K562 (cell line): Measurements from ENCODE around the gene CNOT6. TPM values are rescaled to one million over a fixed set of nuclear protein-coding genes. Genes with fewer than 3 reads are reported as not detected.

Source experiments
- BACH1 ChIP-seq: fragments of 200-800 bp; sonication (Bioruptor generic); IDR thresholded peaks from 2 replicates; pipeline ENCODE4 v1.6.1; 2016; ENCODE audit warnings: missing genetic modification characterization, missing compliant biosample characterization
- C11orf30 ChIP-seq: fragments of 450-650 bp; IDR thresholded peaks from 2 replicates; pipeline ENCODE4 v1.6.1; 2016; ENCODE audit warnings: low read depth, mild to moderate bottlenecking
- CBX5 ChIP-seq: IDR thresholded peaks from 2 replicates; pipeline ENCODE4 v1.6.1; 2014; ENCODE audit warnings: low read depth, borderline replicate concordance
- DIDO1 ChIP-seq: fragments of 450-650 bp; IDR thresholded peaks from 2 replicates; pipeline ENCODE4 v1.6.1; 2016; ENCODE audit warnings: low read depth, missing biosample characterization, missing genetic modification characterization
- E2F6 ChIP-seq, 2 experiments: IDR thresholded peaks; 2 replicates each; pipeline ENCODE4 v1.6.1; 2011; ENCODE audit warnings: borderline replicate concordance in 1 of 2, control low read depth in 1 of 2, low read depth in 1 of 2, low read length in 1 of 2, mild to moderate bottlenecking in 1 of 2, mixed read lengths in 1 of 2, moderate library complexity in 1 of 2; ENCODE audit not compliant: insufficient read depth in 1 of 2, insufficient read length in 1 of 2, poor library complexity in 1 of 2, severe bottlenecking in 1 of 2; ENCODE audit errors: extremely low read depth in 1 of 2
- ELF1 ChIP-seq: fragments of 200-800 bp; sonication (Bioruptor generic); IDR thresholded peaks from 2 replicates; pipeline ENCODE4 v1.6.1; 2016; ENCODE audit warnings: missing genetic modification characterization, missing compliant biosample characterization
- HDGF ChIP-seq: fragments of 450-650 bp; IDR thresholded peaks from 2 replicates; pipeline ENCODE4 v1.6.1; 2016
- KLF1 ChIP-seq: fragments of 450-650 bp; IDR thresholded peaks from 2 replicates; pipeline ENCODE4 v1.6.1; 2016; ENCODE audit warnings: missing genetic modification characterization, missing compliant biosample characterization
- MBD2 ChIP-seq: sonication (generic); IDR thresholded peaks from 2 replicates; pipeline ENCODE4 v1.6.1; 2016; ENCODE audit warnings: low read depth, borderline replicate concordance
- NFIX ChIP-seq: fragments of 250-450 bp; sonication (Bioruptor Pico); IDR thresholded peaks from 2 replicates; pipeline ENCODE4 v1.4.0; 2020; ENCODE audit warnings: low read depth, mild to moderate bottlenecking, moderate library complexity
- POLR2A ChIP-seq: fragments of 450-650 bp; conservative IDR thresholded peaks from 2 replicates; pipeline ENCODE4 v1.6.1; 2016
- SMARCB1 ChIP-seq: IDR thresholded peaks from 2 replicates; pipeline ENCODE4 v1.6.1; 2011; ENCODE audit warnings: improper control_type of control experiment, low read depth; ENCODE audit not compliant: insufficient read length
- SUPT5H ChIP-seq: fragments of 450-650 bp; IDR thresholded peaks from 2 replicates; pipeline ENCODE4 v1.6.1; 2016
- TGIF2 ChIP-seq: sonication (generic); formaldehyde crosslinking; IDR thresholded peaks from 2 replicates; pipeline ENCODE4 v1.8.1; 2022; ENCODE audit warnings: mild to moderate bottlenecking, missing genetic modification reagents, moderate library complexity
- XRCC5 ChIP-seq: fragments of 200-400 bp; formaldehyde crosslinking; IDR thresholded peaks from 2 replicates; pipeline ENCODE4 v1.6.1; 2017; ENCODE audit warnings: low read depth, mild to moderate bottlenecking, low read length
- ZEB2 ChIP-seq: fragments of 450-650 bp; IDR thresholded peaks from 2 replicates; pipeline ENCODE4 v1.6.1; 2016
- ZNF24 ChIP-seq: fragments of 450-650 bp; IDR thresholded peaks from 2 replicates; pipeline ENCODE4 v1.6.1; 2016
- ZSCAN29 ChIP-seq: fragments of 450-650 bp; IDR thresholded peaks from 2 replicates; pipeline ENCODE4 v1.6.1; 2017
- polyA plus RNA-seq, 8 experiments: library from polyadenylated mRNA; depleted of rRNA in 4 of 8; stranded (reverse) in 5 of 8; unstranded in 3 of 8; fragments of >200 nt; fragmentation: Nextera tagmentation in 2 of 8; fragmentation: Illumina TruSeq in 1 of 8; extraction: Ambion mirVana in 2 of 8; extraction: Trizol in 1 of 8; gene quantifications; 2 replicates each; pipeline versions ENCODE4 v1.2.1 to v1.2.3, GENCODE V29; 2011 to 2014; ENCODE audit warnings: inconsistent platforms in 1 of 8, missing spikeins in 1 of 8
- total RNA-seq, 7 experiments: library from RNA; depleted of rRNA in 6 of 7; stranded (reverse); fragments of >200 nt in 6 of 7; fragmentation: Illumina TruSeq in 2 of 7; extraction: Trizol in 2 of 7; gene quantifications; 2 replicates each; pipeline versions ENCODE4 v1.2.1 to v1.2.3, GENCODE V29; 2011 to 2021; ENCODE audit warnings: low replicate concordance in 1 of 7
- TF ChIP-seq, protein P1 (sequence below): fragments of 250-450 bp; sonication (Bioruptor Pico); IDR thresholded peaks from 2 replicates; pipeline ENCODE4 v1.8.0; 2021; ENCODE audit warnings: moderate library complexity, mild to moderate bottlenecking, inconsistent platforms
- TF ChIP-seq, protein P2 (sequence below): IDR thresholded peaks from 2 replicates; pipeline ENCODE4 v1.6.1; 2011; ENCODE audit warnings: borderline replicate concordance, low read depth, mild to moderate bottlenecking, moderate library complexity, low read length; ENCODE audit not compliant: insufficient read depth, poor library complexity, severe bottlenecking
- TF ChIP-seq, protein P3 (sequence below): IDR thresholded peaks from 3 replicates; pipeline ENCODE4 v1.6.1; 2011; ENCODE audit warnings: borderline replicate concordance, mild to moderate bottlenecking, moderate library complexity; ENCODE audit not compliant: insufficient read length; ENCODE audit errors: extremely low read depth

Gene CNOT6
- total and polyA plus RNA-seq, 9 of the 15 experiments (the other 6 are each of a cell fraction or from before 2014, with no cell fraction given) = 4.9 to 32.4 (median 14.0) TPM

DNA sequence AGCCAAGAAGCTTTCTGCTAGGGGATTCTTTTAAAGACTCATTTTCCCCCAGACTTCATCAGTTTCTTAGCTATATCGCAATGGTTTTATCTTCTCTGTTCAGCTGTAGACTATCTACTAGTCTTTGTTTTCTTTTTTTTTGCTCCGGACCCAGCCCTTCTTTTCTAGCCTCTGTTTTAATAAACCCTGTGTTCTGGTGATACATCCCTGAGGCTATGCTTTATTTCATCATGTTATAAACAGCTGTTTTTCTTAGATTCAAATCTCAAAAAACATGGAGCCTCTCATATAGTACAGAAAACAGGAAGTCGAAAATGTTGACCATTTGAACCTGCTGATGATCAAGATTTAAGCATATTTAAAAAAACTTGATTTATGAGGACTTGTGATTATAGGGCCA, 59.4 kb downstream of the CNOT6 start (continued):
- TF ChIP-seq, protein P1, sequence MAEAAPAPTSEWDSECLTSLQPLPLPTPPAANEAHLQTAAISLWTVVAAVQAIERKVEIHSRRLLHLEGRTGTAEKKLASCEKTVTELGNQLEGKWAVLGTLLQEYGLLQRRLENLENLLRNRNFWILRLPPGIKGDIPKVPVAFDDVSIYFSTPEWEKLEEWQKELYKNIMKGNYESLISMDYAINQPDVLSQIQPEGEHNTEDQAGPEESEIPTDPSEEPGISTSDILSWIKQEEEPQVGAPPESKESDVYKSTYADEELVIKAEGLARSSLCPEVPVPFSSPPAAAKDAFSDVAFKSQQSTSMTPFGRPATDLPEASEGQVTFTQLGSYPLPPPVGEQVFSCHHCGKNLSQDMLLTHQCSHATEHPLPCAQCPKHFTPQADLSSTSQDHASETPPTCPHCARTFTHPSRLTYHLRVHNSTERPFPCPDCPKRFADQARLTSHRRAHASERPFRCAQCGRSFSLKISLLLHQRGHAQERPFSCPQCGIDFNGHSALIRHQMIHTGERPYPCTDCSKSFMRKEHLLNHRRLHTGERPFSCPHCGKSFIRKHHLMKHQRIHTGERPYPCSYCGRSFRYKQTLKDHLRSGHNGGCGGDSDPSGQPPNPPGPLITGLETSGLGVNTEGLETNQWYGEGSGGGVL (CRISPR knock-in tag) = no peak
- TF ChIP-seq C11orf30 (no peak), MBD2 (no peak), ELF1 (peak; percentile 63), NFIX (CRISPR knock-in tag) (no peak), CBX5 (no peak), BACH1 (tag) (no peak), SUPT5H (no peak), ZSCAN29 (no peak), XRCC5 (no peak), ZNF24 (no peak), POLR2A (no peak), KLF1 (tag) (no peak), HDGF (no peak), DIDO1 (no peak), TGIF2 (no peak), ZEB2 (0 out of 2 replicates have a peak, but pooled peaks have one; percentile 28), E2F6 (IDR thresholded peaks at IDR 0.05; ENCODE audit: borderline replicate concordance in 1 of 2, extremely low read depth in 1 of 2, insufficient read depth in 1 of 2, insufficient read length in 1 of 2, low read depth in 1 of 2, low read length in 1 of 2, poor library complexity in 1 of 2, severe bottlenecking in 1 of 2) (no peak), SMARCB1 (no peak)
- TF ChIP-seq, protein P2, sequence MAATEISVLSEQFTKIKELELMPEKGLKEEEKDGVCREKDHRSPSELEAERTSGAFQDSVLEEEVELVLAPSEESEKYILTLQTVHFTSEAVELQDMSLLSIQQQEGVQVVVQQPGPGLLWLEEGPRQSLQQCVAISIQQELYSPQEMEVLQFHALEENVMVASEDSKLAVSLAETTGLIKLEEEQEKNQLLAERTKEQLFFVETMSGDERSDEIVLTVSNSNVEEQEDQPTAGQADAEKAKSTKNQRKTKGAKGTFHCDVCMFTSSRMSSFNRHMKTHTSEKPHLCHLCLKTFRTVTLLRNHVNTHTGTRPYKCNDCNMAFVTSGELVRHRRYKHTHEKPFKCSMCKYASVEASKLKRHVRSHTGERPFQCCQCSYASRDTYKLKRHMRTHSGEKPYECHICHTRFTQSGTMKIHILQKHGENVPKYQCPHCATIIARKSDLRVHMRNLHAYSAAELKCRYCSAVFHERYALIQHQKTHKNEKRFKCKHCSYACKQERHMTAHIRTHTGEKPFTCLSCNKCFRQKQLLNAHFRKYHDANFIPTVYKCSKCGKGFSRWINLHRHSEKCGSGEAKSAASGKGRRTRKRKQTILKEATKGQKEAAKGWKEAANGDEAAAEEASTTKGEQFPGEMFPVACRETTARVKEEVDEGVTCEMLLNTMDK = no peak
- TF ChIP-seq, protein P3, sequence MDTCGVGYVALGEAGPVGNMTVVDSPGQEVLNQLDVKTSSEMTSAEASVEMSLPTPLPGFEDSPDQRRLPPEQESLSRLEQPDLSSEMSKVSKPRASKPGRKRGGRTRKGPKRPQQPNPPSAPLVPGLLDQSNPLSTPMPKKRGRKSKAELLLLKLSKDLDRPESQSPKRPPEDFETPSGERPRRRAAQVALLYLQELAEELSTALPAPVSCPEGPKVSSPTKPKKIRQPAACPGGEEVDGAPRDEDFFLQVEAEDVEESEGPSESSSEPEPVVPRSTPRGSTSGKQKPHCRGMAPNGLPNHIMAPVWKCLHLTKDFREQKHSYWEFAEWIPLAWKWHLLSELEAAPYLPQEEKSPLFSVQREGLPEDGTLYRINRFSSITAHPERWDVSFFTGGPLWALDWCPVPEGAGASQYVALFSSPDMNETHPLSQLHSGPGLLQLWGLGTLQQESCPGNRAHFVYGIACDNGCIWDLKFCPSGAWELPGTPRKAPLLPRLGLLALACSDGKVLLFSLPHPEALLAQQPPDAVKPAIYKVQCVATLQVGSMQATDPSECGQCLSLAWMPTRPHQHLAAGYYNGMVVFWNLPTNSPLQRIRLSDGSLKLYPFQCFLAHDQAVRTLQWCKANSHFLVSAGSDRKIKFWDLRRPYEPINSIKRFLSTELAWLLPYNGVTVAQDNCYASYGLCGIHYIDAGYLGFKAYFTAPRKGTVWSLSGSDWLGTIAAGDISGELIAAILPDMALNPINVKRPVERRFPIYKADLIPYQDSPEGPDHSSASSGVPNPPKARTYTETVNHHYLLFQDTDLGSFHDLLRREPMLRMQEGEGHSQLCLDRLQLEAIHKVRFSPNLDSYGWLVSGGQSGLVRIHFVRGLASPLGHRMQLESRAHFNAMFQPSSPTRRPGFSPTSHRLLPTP = no peak
